Osteoblast (primary cell): Measurements from ENCODE around the gene PRR4. TPM values are rescaled to one million over a fixed set of nuclear protein-coding genes. Genes with fewer than 3 reads are reported as not detected.

ENCODE experiments used
- DNase-seq: peaks from one replicate; pipeline ENCODE4 v3.0.0; 2011; ENCODE audit warnings: low spot score, mixed read lengths; ENCODE audit not compliant: insufficient read length; ENCODE audit errors: missing footprints
- H2AFZ ChIP-seq: 2 replicates; pipeline ENCODE4 v1.6.0; 2011; ENCODE audit warnings: mild to moderate bottlenecking, low read length
- H3K27ac ChIP-seq: 2 replicates; pipeline ENCODE4 v1.5.1; 2011; ENCODE audit warnings: mild to moderate bottlenecking, low read depth, low read length, moderate library complexity
- H3K27me3 ChIP-seq: 2 replicates; pipeline ENCODE4 v1.6.0; 2012; ENCODE audit warnings: mild to moderate bottlenecking, control low read depth, inconsistent platforms, low read length, moderate library complexity; ENCODE audit not compliant: insufficient read depth
- H3K36me3 ChIP-seq: 2 replicates; pipeline ENCODE4 v1.5.1; 2011; ENCODE audit warnings: mild to moderate bottlenecking, low read length, control low read depth, moderate library complexity; ENCODE audit not compliant: insufficient read depth
- H3K4me1 ChIP-seq: 2 replicates; pipeline ENCODE4 v1.5.1; 2011; ENCODE audit warnings: mild to moderate bottlenecking, low read length, control low read depth, moderate library complexity; ENCODE audit not compliant: insufficient read depth
- H3K4me2 ChIP-seq: 2 replicates; pipeline ENCODE4 v1.6.0; 2011; ENCODE audit warnings: mild to moderate bottlenecking, low read length; ENCODE audit not compliant: insufficient read depth
- H3K4me3 ChIP-seq: fragments of 200-600 bp; sonication (generic); 3 replicates; pipeline ENCODE4 v1.5.1; 2012; ENCODE audit warnings: mild to moderate bottlenecking, low read length, inconsistent platforms; ENCODE audit not compliant: insufficient read depth
- H3K79me2 ChIP-seq: 2 replicates; pipeline ENCODE4 v1.6.0; 2012; ENCODE audit warnings: mild to moderate bottlenecking, low read length, control low read depth, inconsistent platforms; ENCODE audit not compliant: insufficient read depth
- H3K9me3 ChIP-seq: 2 replicates; pipeline ENCODE4 v1.5.1; 2011; ENCODE audit warnings: low read depth, low read length, control low read depth
- H4K20me1 ChIP-seq: 2 replicates; pipeline ENCODE4 v1.6.0; 2012; ENCODE audit warnings: mild to moderate bottlenecking, low read length, control low read depth; ENCODE audit not compliant: insufficient read depth
- CTCF ChIP-seq: IDR thresholded peaks from 2 replicates; pipeline ENCODE4 v1.5.1; 2011; ENCODE audit warnings: mild to moderate bottlenecking, low read depth, low read length, moderate library complexity; ENCODE audit errors: extremely low read depth
- small RNA-seq: library from RNA; depleted of rRNA; stranded (forward); fragments of <200 nt; gene quantifications from one replicate; pipeline ENCODE3, GENCODE V24; 2012
- total RNA-seq: library from RNA; depleted of rRNA; stranded (reverse); fragments of >200 nt; gene quantifications from 2 replicates; pipeline ENCODE4 v1.2.3, GENCODE V29; 2012

PRR4 gene
- total RNA-seq, 1 donor: 2.9 TPM

- H3K79me2 ChIP-seq: no peaks in the 10 kb centered on the region
- no peaks in the 10 kb centered on the region for H3K27me3 ChIP-seq
- no peaks in the 10 kb centered on the region for H3K4me1 ChIP-seq
- no peak within 1 kb of the TSS for H3K4me3 ChIP-seq
- no peaks in the 10 kb centered on the region for H3K36me3 ChIP-seq
- H3K4me2 ChIP-seq: no peak within 1 kb of the TSS
- H3K9me3 ChIP-seq: no peaks in the 10 kb centered on the region
- H2AFZ ChIP-seq: no peak within 1 kb of the TSS
- H4K20me1 ChIP-seq: no peaks in the 10 kb centered on the region
- no peak within 1 kb of the TSS for H3K27ac ChIP-seq
- no peak for DNase-seq
- TF ChIP-seq CTCF: no peak
Measured at GRCh38 chr12:10807186-10807585, 42.1 kb downstream of the PRR4 start, which contains the start of gene TAS2R8. TSS of gene TAS2R8 (minus strand) at chr12:10807286. CDS start at chr12:10806980, 306 bp downstream.

- TF ChIP-seq CTCF: no peak
- no peaks in the 10 kb centered on the region for H3K4me1 ChIP-seq
- no peaks in the 10 kb centered on the region for H3K36me3 ChIP-seq
- peaks cover 4% of the 10 kb centered on the region for H3K27me3 ChIP-seq
- no peak for DNase-seq
- H3K79me2 ChIP-seq: no peaks in the 10 kb centered on the region
- no peak within 1 kb of the TSS for H3K4me3 ChIP-seq
- no peak within 1 kb of the TSS for H3K27ac ChIP-seq
- H4K20me1 ChIP-seq: no peaks in the 10 kb centered on the region
- no peaks in the 10 kb centered on the region for H3K9me3 ChIP-seq
- no peak within 1 kb of the TSS for H3K4me2 ChIP-seq
- H2AFZ ChIP-seq: no peak within 1 kb of the TSS
Measured at GRCh38 chr12:10802587-10802986, 46.7 kb downstream of the PRR4 start, which contains the start of gene TAS2R7. TSS of gene TAS2R7 (minus strand) at chr12:10802627. CDS start at chr12:10802570, 57 bp downstream.

DNA sequence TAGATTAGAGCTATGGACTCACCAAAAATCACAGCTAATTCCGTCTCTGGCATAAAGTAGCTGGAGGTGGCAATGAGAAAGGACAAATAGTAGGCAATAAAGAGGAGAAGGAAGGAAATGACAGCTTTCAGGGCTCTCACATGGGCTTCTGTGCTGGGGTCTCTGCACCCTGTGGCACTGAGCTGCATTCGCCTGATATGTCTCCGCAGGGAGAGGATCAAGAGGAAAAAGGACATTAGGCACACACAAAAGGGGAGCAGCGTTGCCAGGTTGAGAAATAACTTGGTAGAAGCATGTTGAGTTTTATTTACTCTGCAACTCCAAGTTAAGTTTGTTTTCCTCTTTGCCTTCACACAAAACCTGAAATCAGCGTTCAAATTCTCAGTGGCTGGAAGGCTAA, 47.5 kb downstream of the PRR4 start:
- H3K9me3 ChIP-seq: no peaks in the 10 kb centered on the region

More for the DNA sequence above, 47.5 kb downstream of the PRR4 start:
- peaks cover 4% of the 10 kb centered on the region for H3K27me3 ChIP-seq
- H2AFZ ChIP-seq: no peak overlapping the region
- no peaks in the 10 kb centered on the region for H3K4me1 ChIP-seq
- H3K36me3 ChIP-seq: no peaks in the 10 kb centered on the region
- no peak for TF ChIP-seq CTCF
- no peak overlapping the region for H3K27ac ChIP-seq
- no peaks in the 10 kb centered on the region for H4K20me1 ChIP-seq
- no peak for DNase-seq
- no peak overlapping the region for H3K4me2 ChIP-seq
- H3K79me2 ChIP-seq: no peaks in the 10 kb centered on the region
- H3K4me3 ChIP-seq: no peak overlapping the region

Small RNA genes within 50 kb of the gene (small RNA-seq; reads per million reads assigned to genes)
- gene PRR4: not detected

Other genes with a start within 250 kb of the PRR4 start
- 16.3 and 18.0 TPM in 2 replicates for gene MAGOHB, start 235.9 kb downstream of the PRR4 start, total RNA-seq
- gene STYK1, start 175.4 kb downstream of the PRR4 start, total RNA-seq: under 0.01 TPM in 2 replicates
- gene YBX3, start 126.2 kb downstream of the PRR4 start, total RNA-seq: 147 TPM in 2 replicates
- not detected in 2 replicates for gene TAS2R7, start 46.8 kb downstream of the PRR4 start, total RNA-seq
- under 0.01 and 0.36 TPM in 2 replicates for gene TAS2R8, start 42.2 kb downstream of the PRR4 start, total RNA-seq
- not detected in 2 replicates for gene TAS2R9, start 39.3 kb downstream of the PRR4 start, total RNA-seq
- 1.1 and 1.8 TPM in 2 replicates for gene TAS2R10, start 23.1 kb downstream of the PRR4 start, total RNA-seq
- 24.2 and 31.2 TPM in 2 replicates for gene PRH1, start 34.8 kb upstream of the PRR4 start, total RNA-seq
- 2.9 and 3.8 TPM in 2 replicates for gene TAS2R13, start 60.1 kb upstream of the PRR4 start, total RNA-seq
- gene PRH2, start 79.8 kb upstream of the PRR4 start, total RNA-seq: 0.36 TPM in 1 of 2 replicates, not detected in the other
- 5.9 and 7.2 TPM in 2 replicates for gene TAS2R14, start 89.8 kb upstream of the PRR4 start, total RNA-seq
- 4.4 and 6.2 TPM in 2 replicates for gene TAS2R50, start 137.4 kb upstream of the PRR4 start, total RNA-seq
- 5.3 and 5.4 TPM in 2 replicates for gene TAS2R20, start 148.8 kb upstream of the PRR4 start, total RNA-seq
- gene TAS2R19, start 173.1 kb upstream of the PRR4 start, total RNA-seq: 5.0 and 7.6 TPM in 2 replicates
- 7.2 and 9.7 TPM in 2 replicates for gene TAS2R31, start 181.9 kb upstream of the PRR4 start, total RNA-seq
- gene TAS2R46, start 212.8 kb upstream of the PRR4 start, total RNA-seq: 3.5 and 5.4 TPM in 2 replicates
- 5.0 TPM in 1 of 2 replicates, not detected in the other for gene TAS2R43, start 242.8 kb upstream of the PRR4 start, total RNA-seq